ENCODE measurements around the gene GDPD4.

The GDPD4 gene

DNA sequence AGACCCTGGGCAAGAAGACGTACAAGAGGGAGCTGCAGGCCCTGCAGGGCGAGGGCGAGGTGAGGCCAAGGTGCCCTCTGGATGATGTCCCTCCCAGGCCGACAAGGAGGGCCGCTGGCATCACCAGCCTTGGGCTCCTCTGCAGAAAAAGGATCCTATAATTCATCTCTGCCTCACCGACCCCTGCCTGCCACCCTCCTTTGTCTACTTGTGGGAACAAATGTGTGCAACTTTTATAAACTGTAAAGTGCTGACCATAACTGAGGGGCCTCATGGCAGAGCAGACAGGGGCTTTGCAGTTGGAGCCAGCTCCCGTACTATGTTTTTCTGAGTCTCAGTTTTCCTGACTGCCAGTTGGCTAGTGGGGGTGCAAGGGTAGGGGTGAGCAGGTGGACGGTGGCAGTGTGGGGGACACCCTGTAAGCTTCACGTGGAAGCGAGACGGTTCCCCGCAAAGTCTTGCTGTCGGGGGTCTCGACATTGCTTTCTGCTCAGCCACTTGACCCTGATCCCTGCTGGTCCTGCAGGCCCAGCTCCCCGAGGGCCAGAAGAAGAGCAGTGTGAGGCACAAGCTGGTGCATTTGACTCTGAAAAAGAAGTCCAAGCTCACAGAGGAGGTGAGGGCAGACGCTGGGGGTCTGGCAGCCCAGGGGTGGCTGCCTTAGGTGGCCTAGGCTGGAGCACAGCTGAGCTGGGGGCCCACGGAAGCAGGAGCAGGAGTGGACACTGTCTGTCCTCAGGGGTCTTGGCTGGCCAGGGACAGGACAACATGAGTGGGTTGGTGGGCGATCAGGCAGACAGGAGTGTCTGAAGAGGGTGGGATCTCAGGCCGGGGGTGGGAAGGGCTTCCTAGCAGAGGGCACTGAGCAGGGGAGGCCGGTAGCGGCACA is 118.7 kb downstream of the GDPD4 start:
- Histone ChIP-seq H3K9me2 (replicated peaks; ENCODE audit: low read depth, low read length) (no peaks in the 10 kb centered on the region), H3K4me1 (ENCODE audit: insufficient read depth, low read length, poor library complexity, severe bottlenecking) (peaks cover 8% of the 10 kb centered on the region)

DNA sequence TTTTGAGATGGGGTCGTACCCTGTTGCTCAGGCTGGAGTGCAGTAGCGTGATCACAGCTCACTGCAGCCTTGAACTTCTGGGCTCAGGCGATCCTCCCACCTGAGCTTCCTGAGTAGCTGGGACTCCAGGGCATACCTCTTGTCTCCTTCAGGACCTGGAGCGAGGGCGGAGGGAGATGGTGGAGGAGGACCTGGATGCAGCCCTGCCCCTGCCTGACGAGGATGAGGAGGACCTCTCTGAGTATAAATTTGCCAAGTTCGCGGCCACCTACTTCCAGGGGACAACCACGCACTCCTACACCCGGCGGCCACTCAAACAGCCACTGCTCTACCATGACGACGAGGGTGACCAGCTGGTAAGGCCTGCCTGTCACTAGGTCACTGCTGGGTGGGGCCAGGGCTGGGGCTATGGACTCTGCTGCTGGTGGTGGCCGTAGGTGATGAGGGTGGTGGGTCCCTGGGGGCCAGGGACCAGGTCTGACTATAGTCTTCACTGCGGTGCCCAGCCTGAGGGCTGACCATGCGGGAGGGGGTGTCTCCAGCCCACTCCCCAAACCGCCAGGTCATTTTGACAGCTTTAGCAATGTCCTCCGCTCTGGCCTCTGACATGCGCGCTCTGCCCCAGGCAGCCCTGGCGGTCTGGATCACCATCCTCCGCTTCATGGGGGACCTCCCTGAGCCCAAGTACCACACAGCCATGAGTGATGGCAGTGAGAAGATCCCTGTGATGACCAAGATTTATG is 119.5 kb downstream of the GDPD4 start:
- no peak overlapping the region for H3K9ac ChIP-seq (ENCODE audit: low read depth, low read length, poor library complexity, severe bottlenecking)
- no peaks in the 10 kb centered on the region for H3K4me1 ChIP-seq (ENCODE audit: insufficient read depth, low read length, poor library complexity, severe bottlenecking)
- H3K27me3 ChIP-seq (ENCODE audit: insufficient read depth, low read length, poor library complexity, severe bottlenecking) = no peaks in the 10 kb centered on the region
- no peaks in the 10 kb centered on the region for H4K20me1 ChIP-seq (ENCODE audit: insufficient read depth, low read length, poor library complexity, severe bottlenecking)
- no peaks in the 10 kb centered on the region for H3K36me3 ChIP-seq (ENCODE audit: insufficient read depth, low read length)
- H2AFZ ChIP-seq (ENCODE audit: low read length) = no peak overlapping the region
- H3F3A ChIP-seq (ENCODE audit: low read depth) = no peaks in the 10 kb centered on the region
- H3K4me2 ChIP-seq (ENCODE audit: low read depth, low read length, poor library complexity, severe bottlenecking) = no peak overlapping the region
- TF ChIP-seq CTCF (conservative IDR thresholded peaks at IDR 0.05; ENCODE audit: low read length) = no peak
- no peaks in the 10 kb centered on the region for H3K9me2 ChIP-seq (replicated peaks; ENCODE audit: low read depth, low read length)
- H3K4me3 ChIP-seq (ENCODE audit: low read length, poor library complexity, severe bottlenecking) = no peak overlapping the region
- no peaks in the 10 kb centered on the region for H3K9me3 ChIP-seq (ENCODE audit: insufficient read depth, low read depth, low read length)
- H3K79me2 ChIP-seq (ENCODE audit: insufficient read depth, low read length) = no peaks in the 10 kb centered on the region

More for the DNA sequence above, 118.7 kb downstream of the GDPD4 start:
- H3K36me3 ChIP-seq (ENCODE audit: insufficient read depth, low read length) = no peaks in the 10 kb centered on the region
- no peaks in the 10 kb centered on the region for H3K9me3 ChIP-seq (ENCODE audit: insufficient read depth, low read depth, low read length)
- H3K4me2 ChIP-seq (ENCODE audit: low read depth, low read length, poor library complexity, severe bottlenecking) = no peak overlapping the region
- no peak overlapping the region for H3K4me3 ChIP-seq (ENCODE audit: low read length, poor library complexity, severe bottlenecking)
- no peaks in the 10 kb centered on the region for H3K27me3 ChIP-seq (ENCODE audit: insufficient read depth, low read length, poor library complexity, severe bottlenecking)
- H3F3A ChIP-seq (ENCODE audit: low read depth) = no peaks in the 10 kb centered on the region
- no peak overlapping the region for H2AFZ ChIP-seq (ENCODE audit: low read length)
- TF ChIP-seq EZH2phosphoT487 (IDR thresholded peaks at IDR 0.05; ENCODE audit: borderline replicate concordance) (no peak), CTCF (conservative IDR thresholded peaks at IDR 0.05; ENCODE audit: low read length) (no peak)
- H4K20me1 ChIP-seq (ENCODE audit: insufficient read depth, low read length, poor library complexity, severe bottlenecking) = no peaks in the 10 kb centered on the region
- H3K9ac ChIP-seq (ENCODE audit: low read depth, low read length, poor library complexity, severe bottlenecking) = no peak overlapping the region
- H3K79me2 ChIP-seq (ENCODE audit: insufficient read depth, low read length) = no peaks in the 10 kb centered on the region

DNA sequence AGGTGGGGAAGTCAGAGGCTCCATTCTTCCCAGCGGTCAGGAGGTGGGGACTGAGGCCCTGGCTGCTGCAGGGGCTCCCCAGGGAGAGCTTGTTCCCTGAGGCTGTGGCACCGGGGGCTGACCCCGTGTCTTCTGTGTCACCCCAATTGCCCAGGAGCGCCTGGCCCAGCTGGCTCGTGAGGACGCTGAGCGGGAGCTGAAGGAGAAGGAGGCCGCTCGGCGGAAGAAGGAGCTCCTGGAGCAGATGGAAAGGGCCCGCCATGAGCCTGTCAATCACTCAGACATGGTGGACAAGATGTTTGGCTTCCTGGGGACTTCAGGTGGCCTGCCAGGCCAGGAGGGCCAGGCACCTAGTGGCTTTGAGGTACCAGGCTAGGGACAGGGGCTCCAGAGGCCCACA is 120.3 kb downstream of the GDPD4 start:
- Histone ChIP-seq H3F3A (ENCODE audit: low read depth) (no peaks in the 10 kb centered on the region), H2AFZ (ENCODE audit: low read length) (no peak overlapping the region), H3K79me2 (ENCODE audit: insufficient read depth, low read length) (no peaks in the 10 kb centered on the region), H3K4me1 (ENCODE audit: insufficient read depth, low read length, poor library complexity, severe bottlenecking) (no peaks in the 10 kb centered on the region), H4K20me1 (ENCODE audit: insufficient read depth, low read length, poor library complexity, severe bottlenecking) (no peaks in the 10 kb centered on the region), H3K36me3 (ENCODE audit: insufficient read depth, low read length) (no peaks in the 10 kb centered on the region), H3K9me2 (replicated peaks; ENCODE audit: low read depth, low read length) (no peaks in the 10 kb centered on the region), H3K4me3 (ENCODE audit: low read length, poor library complexity, severe bottlenecking) (no peak overlapping the region), H3K4me2 (ENCODE audit: low read depth, low read length, poor library complexity, severe bottlenecking) (no peak overlapping the region), H3K9ac (ENCODE audit: low read depth, low read length, poor library complexity, severe bottlenecking) (no peak overlapping the region), H3K9me3 (ENCODE audit: insufficient read depth, low read depth, low read length) (no peaks in the 10 kb centered on the region), H3K27me3 (ENCODE audit: insufficient read depth, low read length, poor library complexity, severe bottlenecking) (no peaks in the 10 kb centered on the region)
- TF ChIP-seq CTCF (conservative IDR thresholded peaks at IDR 0.05; ENCODE audit: low read length) = no peak
- TF ChIP-seq EZH2phosphoT487 (IDR thresholded peaks at IDR 0.05; ENCODE audit: borderline replicate concordance) = no peak
